Endothelial cell of umbilical vein (primary cell): ENCODE measurements around the gene CELA3B.

Source experiments
- EZH2 ChIP-seq: IDR thresholded peaks from 2 replicates; pipeline ENCODE4 v1.6.1; 2012; ENCODE audit warnings: borderline replicate concordance, low read depth, mild to moderate bottlenecking, moderate library complexity, low read length, inconsistent platforms; ENCODE audit not compliant: severe bottlenecking
- FOS ChIP-seq: IDR thresholded peaks from 2 replicates; pipeline ENCODE4 v1.6.1; 2011; ENCODE audit warnings: mild to moderate bottlenecking, low read length, moderate library complexity, borderline replicate concordance; ENCODE audit not compliant: insufficient read depth
- GATA2 ChIP-seq: IDR thresholded peaks from 2 replicates; pipeline ENCODE4 v1.7.0; 2011; ENCODE audit warnings: low read depth, mild to moderate bottlenecking, moderate library complexity, mixed read lengths, low read length; ENCODE audit not compliant: insufficient read length, insufficient read depth
- JUN ChIP-seq: IDR thresholded peaks from 2 replicates; pipeline ENCODE4 v1.6.1; 2011; ENCODE audit warnings: borderline replicate concordance, low read depth; ENCODE audit not compliant: insufficient read length, insufficient read depth
- MYC ChIP-seq: IDR thresholded peaks from one replicate; pipeline ENCODE4 v1.6.1; 2011; ENCODE audit warnings: mild to moderate bottlenecking, low read depth, low read length
- POLR2A ChIP-seq: IDR thresholded peaks from 2 replicates; pipeline ENCODE4 v1.6.1; 2012; ENCODE audit warnings: low read depth, mild to moderate bottlenecking, control low read depth, low read length
- POLR2AphosphoS5 ChIP-seq: IDR thresholded peaks from 2 replicates; pipeline ENCODE4 v1.6.1; 2012; ENCODE audit warnings: low read depth, mild to moderate bottlenecking, control low read depth, low read length, moderate library complexity; ENCODE audit not compliant: insufficient read depth
- TF ChIP-seq, protein P1 (sequence below), 2 donors: IDR thresholded peaks; 1 replicate in 1 of 2; 2 replicates in 1 of 2; pipeline ENCODE4 v1.5.1; 2011; ENCODE audit warnings: low read length in 2 of 2, mild to moderate bottlenecking in 2 of 2, moderate library complexity in 2 of 2, control low read depth in 1 of 2, inconsistent platforms in 1 of 2, low read depth in 1 of 2; ENCODE audit not compliant: insufficient read depth in 1 of 2; ENCODE audit errors: extremely low read depth in 1 of 2
- TF ChIP-seq, protein P2 (sequence below): IDR thresholded peaks from 2 replicates; pipeline ENCODE4 v1.6.1; 2011; ENCODE audit not compliant: insufficient read depth, insufficient read length

DNA sequence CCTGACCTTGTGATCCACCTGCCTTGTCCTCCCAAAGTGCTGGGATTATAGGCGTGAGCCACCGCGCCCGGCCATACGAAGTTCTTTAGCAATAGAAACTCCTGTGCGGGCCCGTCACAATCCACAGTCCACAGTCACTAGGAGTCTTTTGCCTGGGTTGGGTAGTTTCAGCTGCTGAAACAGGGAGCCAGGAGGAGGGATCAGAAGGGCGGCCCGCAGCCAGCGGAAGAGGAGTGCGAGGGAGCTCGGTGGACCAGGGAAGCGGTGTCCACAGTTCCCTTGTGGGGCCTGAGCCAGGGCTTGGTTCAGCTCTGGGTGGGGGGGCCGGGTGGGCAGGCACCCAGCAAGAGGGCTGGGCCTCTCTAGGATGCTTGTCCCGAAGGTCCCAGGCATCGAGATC, 21.8 kb upstream of the CELA3B start:
- TF ChIP-seq, protein P1, sequence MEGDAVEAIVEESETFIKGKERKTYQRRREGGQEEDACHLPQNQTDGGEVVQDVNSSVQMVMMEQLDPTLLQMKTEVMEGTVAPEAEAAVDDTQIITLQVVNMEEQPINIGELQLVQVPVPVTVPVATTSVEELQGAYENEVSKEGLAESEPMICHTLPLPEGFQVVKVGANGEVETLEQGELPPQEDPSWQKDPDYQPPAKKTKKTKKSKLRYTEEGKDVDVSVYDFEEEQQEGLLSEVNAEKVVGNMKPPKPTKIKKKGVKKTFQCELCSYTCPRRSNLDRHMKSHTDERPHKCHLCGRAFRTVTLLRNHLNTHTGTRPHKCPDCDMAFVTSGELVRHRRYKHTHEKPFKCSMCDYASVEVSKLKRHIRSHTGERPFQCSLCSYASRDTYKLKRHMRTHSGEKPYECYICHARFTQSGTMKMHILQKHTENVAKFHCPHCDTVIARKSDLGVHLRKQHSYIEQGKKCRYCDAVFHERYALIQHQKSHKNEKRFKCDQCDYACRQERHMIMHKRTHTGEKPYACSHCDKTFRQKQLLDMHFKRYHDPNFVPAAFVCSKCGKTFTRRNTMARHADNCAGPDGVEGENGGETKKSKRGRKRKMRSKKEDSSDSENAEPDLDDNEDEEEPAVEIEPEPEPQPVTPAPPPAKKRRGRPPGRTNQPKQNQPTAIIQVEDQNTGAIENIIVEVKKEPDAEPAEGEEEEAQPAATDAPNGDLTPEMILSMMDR (IDR thresholded peaks at IDR 0.05; ENCODE audit: extremely low read depth in 1 of 2, insufficient read depth in 1 of 2, low read depth in 1 of 2, low read length in 2 of 2): no peak
- TF ChIP-seq POLR2AphosphoS5: no peak
- TF ChIP-seq EZH2: no peak
- TF ChIP-seq POLR2A: no peak
- TF ChIP-seq MYC: no peak
- TF ChIP-seq, protein P2, sequence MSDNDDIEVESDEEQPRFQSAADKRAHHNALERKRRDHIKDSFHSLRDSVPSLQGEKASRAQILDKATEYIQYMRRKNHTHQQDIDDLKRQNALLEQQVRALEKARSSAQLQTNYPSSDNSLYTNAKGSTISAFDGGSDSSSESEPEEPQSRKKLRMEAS: no peak
- TF ChIP-seq JUN: no peak
- TF ChIP-seq GATA2: no peak
- no peak for TF ChIP-seq FOS
